NCI-H2227 (cell line): Measurements from ENCODE around the gene MMP20.
"Not testable (repeated sequence)": the region's sequence is repeated elsewhere in the genome, so short reads cannot be mapped to it uniquely, and the experiment has no call there.

Source experiments
- DNase-seq: peaks from one replicate; lab custom pipeline; 2025; ENCODE audit not compliant: unreplicated experiment; lab: John Stamatoyannopoulos, UW

MMP20 gene

GRCh38 chr11:102625177-102625576 is at the start of gene MMP20:
MMP20 (minus strand) TSS chr11:102625332; CDS start chr11:102625319, 13 bp downstream.
- no peak for DNase-seq

GRCh38 chr11:102669664-102670063 is 44.5 kb upstream of the MMP20 start:
- no peak for DNase-seq

- DNase-seq = no peak
Measured at GRCh38 chr11:102666331-102666957, 41.3 kb upstream of the MMP20 start.

- no peak for DNase-seq
Measured at GRCh38 chr11:102664001-102664752, 39.0 kb upstream of the MMP20 start.

- peak; percentile 45 for DNase-seq
Measured at GRCh38 chr11:102662607-102663006, 37.5 kb upstream of the MMP20 start.

GRCh38 chr11:102661040-102661439 is 35.9 kb upstream of the MMP20 start:
- DNase-seq = no peak

- DNase-seq = no peak
Measured at GRCh38 chr11:102656528-102656927, 31.4 kb upstream of the MMP20 start.

GRCh38 chr11:102655547-102655946 is 30.4 kb upstream of the MMP20 start:
- no peak for DNase-seq

- DNase-seq = no peak
Measured at GRCh38 chr11:102654761-102655160, 29.6 kb upstream of the MMP20 start.

GRCh38 chr11:102653744-102654291 is 28.7 kb upstream of the MMP20 start:
- DNase-seq = no peak

GRCh38 chr11:102647430-102647829 is 22.3 kb upstream of the MMP20 start:
- no peak for DNase-seq

GRCh38 chr11:102643941-102644340 is 18.8 kb upstream of the MMP20 start:
- DNase-seq = no peak

GRCh38 chr11:102640946-102641345 is 15.8 kb upstream of the MMP20 start:
- peak; percentile 3 for DNase-seq

- DNase-seq = no peak
Measured at GRCh38 chr11:102639656-102640055, 14.5 kb upstream of the MMP20 start.

GRCh38 chr11:102637731-102638130 is 12.6 kb upstream of the MMP20 start:
- no peak for DNase-seq

- DNase-seq = no peak
Measured at GRCh38 chr11:102633385-102634026, 8.4 kb upstream of the MMP20 start.

- no peak for DNase-seq
Measured at GRCh38 chr11:102632026-102632425, 6.9 kb upstream of the MMP20 start.

GRCh38 chr11:102630598-102631448 is 5.7 kb upstream of the MMP20 start:
- no peak for DNase-seq

- DNase-seq = not testable (repeated sequence)
Measured at GRCh38 chr11:102629908-102630307, 4.8 kb upstream of the MMP20 start.

GRCh38 chr11:102626676-102627075 is 1.5 kb upstream of the MMP20 start:
- DNase-seq = no peak

- no peak for DNase-seq
Measured at GRCh38 chr11:102623998-102624397, 1.1 kb downstream of the MMP20 start.
